Body of pancreas (tissue), 4 donors: ENCODE measurements around the gene CNGB1.

ENCODE experiments used
- CTCF ChIP-seq, 7 experiments: fragments of 450-650 bp in 4 of 7; fragments of 200-600 bp in 3 of 7; sonication (generic) in 3 of 7; IDR thresholded peaks; one replicate each; pipeline ENCODE4 v1.5.1; 2016 to 2019; ENCODE audit warnings: antibody characterized with exemption in 7 of 7
- POLR2A ChIP-seq, 3 donors: fragments of 450-650 bp; IDR thresholded peaks; one replicate each; pipeline ENCODE4 v1.6.1; 2016; ENCODE audit warnings: antibody characterized with exemption in 3 of 3, mild to moderate bottlenecking in 2 of 3

GRCh38 chr16:57994778-57995177 lies 23.9 kb upstream of the CNGB1 start:
- peak in 5 of 7 experiments; percentile 20 to 37 (median 26) for TF ChIP-seq CTCF (IDR thresholded peaks at IDR 0.05)
- TF ChIP-seq POLR2A (IDR thresholded peaks at IDR 0.05), result no peak
